Colonic mucosa (tissue), 4 donors: ENCODE data around the gene ANKH. TPM values are rescaled to one million over a fixed set of nuclear protein-coding genes. Genes with fewer than 3 reads are reported as not detected.

Experiments
- DNase-seq: peaks from one replicate; pipeline ENCODE4 v3.0.0-alpha.2; 2020
- H3K27ac ChIP-seq: fragments of 200-600 bp; one replicate; pipeline ENCODE4 v1.8.0; 2021
- H3K27me3 ChIP-seq: fragments of 200-600 bp; one replicate; pipeline ENCODE4 v1.8.0; 2021
- H3K36me3 ChIP-seq: fragments of 200-600 bp; one replicate; pipeline ENCODE4 v1.8.0; 2021
- H3K4me1 ChIP-seq: fragments of 200-600 bp; one replicate; pipeline ENCODE4 v1.8.0; 2021; ENCODE audit warnings: mild to moderate bottlenecking
- H3K4me3 ChIP-seq: fragments of 200-600 bp; one replicate; pipeline ENCODE4 v1.8.0; 2021
- H3K9ac ChIP-seq, 2 donors: one replicate each; pipeline ENCODE4 v1.7.0; 2013; ENCODE audit warnings: control low read depth in 2 of 2, low read depth in 2 of 2, low read length in 2 of 2
- H3K9me3 ChIP-seq: fragments of 200-600 bp; one replicate; pipeline ENCODE4 v1.8.0; 2021
- intact Hi-C: fragments of 100-400 bp; cut with DNase I; formaldehyde crosslinking; loops from one replicate; pipeline ENCODE4 v1.14.1; 2022
- total RNA-seq, 2 donors: library from RNA; stranded (reverse); fragmentation: NEBNext Ultra II Directional in 1 of 2; extraction: Animal tissue kit (Norgen Biotek cat#: 25700) in 1 of 2; gene quantifications; one replicate each; pipeline ENCODE4 v1.2.1, GENCODE V29; 2021
- TF ChIP-seq, protein P1 (sequence below): fragments of 200-600 bp; IDR thresholded peaks from one replicate; pipeline ENCODE4 v1.8.0; 2022; ENCODE audit warnings: antibody characterized with exemption, mild to moderate bottlenecking
- donor health status: healthy.
- donor health status: DM: no; HTN: no; CAD: no.
- donor health status: DM: no; HTN: no; CAD: no.

ANKH gene
- total RNA-seq, 2 donors from 2014 or later = 81.8 to 103 TPM

DNA sequence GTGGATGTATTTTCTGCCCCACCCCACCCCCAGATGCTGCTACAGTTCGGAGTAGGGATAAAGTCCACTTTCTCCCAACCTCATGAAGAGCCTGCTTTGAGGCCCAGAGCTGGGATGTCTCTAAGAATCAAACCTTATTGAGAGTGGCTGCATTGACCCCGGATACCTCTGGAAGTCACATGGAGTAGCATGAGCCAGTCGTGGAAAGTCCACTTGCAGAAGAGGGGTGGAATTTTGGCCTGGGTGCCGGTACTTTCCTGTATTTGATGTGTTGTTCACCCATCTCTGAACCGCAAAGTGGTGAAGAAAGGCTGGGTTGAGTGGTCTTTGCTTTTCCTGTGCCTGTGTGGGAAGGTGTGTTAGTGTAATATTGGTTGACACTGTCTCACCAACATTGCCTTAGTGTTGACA, 203.4 kb downstream of the ANKH start:
- intact Hi-C loops = no loop called here
- TF ChIP-seq, protein P1, sequence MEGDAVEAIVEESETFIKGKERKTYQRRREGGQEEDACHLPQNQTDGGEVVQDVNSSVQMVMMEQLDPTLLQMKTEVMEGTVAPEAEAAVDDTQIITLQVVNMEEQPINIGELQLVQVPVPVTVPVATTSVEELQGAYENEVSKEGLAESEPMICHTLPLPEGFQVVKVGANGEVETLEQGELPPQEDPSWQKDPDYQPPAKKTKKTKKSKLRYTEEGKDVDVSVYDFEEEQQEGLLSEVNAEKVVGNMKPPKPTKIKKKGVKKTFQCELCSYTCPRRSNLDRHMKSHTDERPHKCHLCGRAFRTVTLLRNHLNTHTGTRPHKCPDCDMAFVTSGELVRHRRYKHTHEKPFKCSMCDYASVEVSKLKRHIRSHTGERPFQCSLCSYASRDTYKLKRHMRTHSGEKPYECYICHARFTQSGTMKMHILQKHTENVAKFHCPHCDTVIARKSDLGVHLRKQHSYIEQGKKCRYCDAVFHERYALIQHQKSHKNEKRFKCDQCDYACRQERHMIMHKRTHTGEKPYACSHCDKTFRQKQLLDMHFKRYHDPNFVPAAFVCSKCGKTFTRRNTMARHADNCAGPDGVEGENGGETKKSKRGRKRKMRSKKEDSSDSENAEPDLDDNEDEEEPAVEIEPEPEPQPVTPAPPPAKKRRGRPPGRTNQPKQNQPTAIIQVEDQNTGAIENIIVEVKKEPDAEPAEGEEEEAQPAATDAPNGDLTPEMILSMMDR = no peak
- no peaks in the 10 kb centered on the region for H3K9me3 ChIP-seq
- no peaks in the 10 kb centered on the region for H3K36me3 ChIP-seq
- peak; percentile 38 for DNase-seq
- no peak overlapping the region for H3K27ac ChIP-seq
- peak overlapping the region; percentile 9 to 14 for H3K9ac ChIP-seq
- H3K27me3 ChIP-seq = no peaks in the 10 kb centered on the region
- no peak overlapping the region for H3K4me3 ChIP-seq
- H3K4me1 ChIP-seq = peaks cover 36% of the 10 kb centered on the region

DNA sequence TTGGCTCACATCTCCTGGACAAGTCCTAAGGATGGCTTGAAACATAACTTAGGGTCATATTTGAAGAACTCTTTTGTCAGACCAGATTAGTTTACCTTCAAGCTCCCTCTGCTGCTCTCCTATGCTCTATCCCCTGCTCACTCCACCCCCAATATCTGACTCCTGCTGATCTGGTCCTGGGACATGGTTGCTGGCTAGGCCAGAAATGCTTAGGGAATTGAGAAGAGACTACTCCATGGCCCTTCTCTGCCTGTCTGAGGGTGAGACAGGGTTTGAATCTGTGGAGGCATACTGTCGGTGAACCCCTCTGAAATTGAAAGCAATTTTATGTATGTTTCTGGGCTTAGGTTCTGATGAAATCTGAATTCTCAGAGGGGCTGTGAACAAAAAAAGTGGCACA, 203.8 kb downstream of the ANKH start:
- no peak for DNase-seq
- Histone ChIP-seq H3K27ac (no peak overlapping the region), H3K9ac (peak overlapping the region in 1 of 2 donors; percentile 9), H3K4me3 (no peak overlapping the region), H3K36me3 (no peaks in the 10 kb centered on the region), H3K4me1 (peaks cover 37% of the 10 kb centered on the region), H3K9me3 (no peaks in the 10 kb centered on the region), H3K27me3 (no peaks in the 10 kb centered on the region)
- TF ChIP-seq, protein P1 = no peak
- intact Hi-C loops = no loop called here

DNA sequence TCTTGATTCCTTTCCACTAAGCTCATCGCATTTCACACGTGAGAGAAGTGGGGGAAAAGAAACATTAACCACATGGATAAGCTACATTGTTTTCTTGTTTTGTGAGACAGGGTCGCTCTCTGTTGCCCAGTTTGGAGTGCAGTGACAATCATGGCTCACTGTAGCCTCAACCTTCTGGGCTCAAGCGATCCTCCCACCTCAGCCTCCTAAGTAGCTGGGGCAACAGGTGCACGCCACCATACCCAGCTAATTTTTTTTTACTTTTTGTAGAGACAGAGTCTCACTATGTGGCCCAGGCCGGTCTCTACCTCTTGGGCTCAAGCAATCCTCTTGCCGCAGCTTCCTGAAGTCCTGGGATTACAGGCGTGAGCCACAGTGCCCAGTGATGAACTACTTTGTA, 204.3 kb downstream of the ANKH start:
- DNase-seq = no peak
- Histone ChIP-seq H3K27me3 (no peaks in the 10 kb centered on the region), H3K27ac (no peak overlapping the region), H3K36me3 (no peaks in the 10 kb centered on the region), H3K4me3 (no peak overlapping the region), H3K9me3 (no peaks in the 10 kb centered on the region), H3K9ac (no peak overlapping the region), H3K4me1 (peaks cover 37% of the 10 kb centered on the region)
- TF ChIP-seq, protein P1 = no peak
- intact Hi-C loops = no loop called here

DNA sequence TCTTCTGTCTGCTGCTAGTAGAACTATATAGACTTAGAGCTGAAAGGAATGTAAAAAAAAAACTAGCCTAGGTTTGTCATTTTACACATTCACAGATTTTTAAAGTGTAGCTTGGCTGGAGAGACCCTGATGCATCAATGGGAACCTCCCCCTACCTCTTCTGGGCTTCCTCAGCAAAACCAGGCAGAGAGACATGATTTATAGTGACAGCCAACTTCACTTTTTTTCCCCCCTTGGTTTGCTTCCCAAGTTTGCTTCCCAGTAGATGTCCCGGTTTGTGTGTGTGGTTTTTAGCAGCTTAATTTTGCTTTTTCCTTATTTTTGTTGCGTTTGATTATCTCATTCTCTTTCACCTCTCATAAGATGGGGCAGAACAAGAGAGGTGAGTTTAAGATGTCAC, 205.2 kb downstream of the ANKH start:
- DNase-seq = no peak
- no peak overlapping the region for H3K27ac ChIP-seq
- H3K9me3 ChIP-seq = no peaks in the 10 kb centered on the region
- H3K27me3 ChIP-seq = no peaks in the 10 kb centered on the region
- H3K4me1 ChIP-seq = peaks cover 34% of the 10 kb centered on the region
- peak overlapping the region; percentile 53 for H3K4me3 ChIP-seq
- TF ChIP-seq, protein P1 = no peak
- intact Hi-C loops = no loop called here
- peak overlapping the region in 1 of 2 donors; percentile 92 for H3K9ac ChIP-seq
- H3K36me3 ChIP-seq = no peaks in the 10 kb centered on the region

DNA sequence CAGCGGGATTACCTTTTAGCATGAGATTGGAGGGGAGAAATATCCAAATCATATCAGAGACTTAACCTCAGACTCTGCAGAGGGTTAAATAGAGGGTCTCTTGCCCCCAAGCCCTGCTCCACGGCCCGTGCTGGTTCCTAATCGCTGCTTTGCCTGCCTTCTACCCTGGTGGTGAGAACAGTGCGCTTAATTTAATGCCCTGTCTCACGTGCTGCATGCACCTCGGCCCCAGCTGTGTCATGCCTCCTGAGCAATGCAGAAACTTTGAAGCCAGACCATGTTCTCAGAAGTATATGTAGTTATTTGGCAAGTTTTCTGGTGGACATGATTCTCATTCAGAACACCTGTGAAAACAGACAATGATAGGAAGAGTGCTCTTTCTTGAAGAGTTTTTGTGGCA, 205.6 kb downstream of the ANKH start:
- intact Hi-C loops = no loop called here
- H3K27me3 ChIP-seq = no peaks in the 10 kb centered on the region
- H3K9ac ChIP-seq = peak overlapping the region in 1 of 2 donors; percentile 92
- TF ChIP-seq, protein P1 = no peak
- peak overlapping the region; percentile 53 for H3K4me3 ChIP-seq
- H3K36me3 ChIP-seq = no peaks in the 10 kb centered on the region
- H3K9me3 ChIP-seq = no peaks in the 10 kb centered on the region
- peaks cover 31% of the 10 kb centered on the region for H3K4me1 ChIP-seq
- peak; percentile 50 for DNase-seq
- H3K27ac ChIP-seq = no peak overlapping the region
